Measurements from ENCODE around the gene IFRD1.
"Not testable (repeated sequence)": the region's sequence is repeated elsewhere in the genome, so short reads cannot be mapped to it uniquely, and the experiment has no call there.

The IFRD1 gene

DNA sequence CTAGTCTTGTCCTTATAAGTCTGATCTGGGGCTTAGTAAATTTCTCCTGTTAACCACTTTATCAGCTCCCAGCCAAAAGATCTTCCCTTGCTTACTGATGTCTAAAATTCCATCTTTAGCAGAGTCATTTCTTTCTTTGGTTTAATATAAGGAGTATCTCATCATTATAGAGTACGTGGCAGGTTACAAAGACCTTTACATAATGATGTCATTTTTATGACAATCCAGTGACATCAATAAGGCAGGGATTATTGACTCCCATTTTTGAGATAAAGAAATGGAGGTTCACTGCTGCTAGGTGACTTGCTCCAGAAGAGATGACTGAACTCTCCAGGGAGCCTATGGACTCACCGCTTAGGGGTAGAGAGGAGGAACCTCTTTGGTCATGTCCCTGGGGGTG, 8.1 kb upstream of the IFRD1 start:
- DNase-seq: no peak

DNA sequence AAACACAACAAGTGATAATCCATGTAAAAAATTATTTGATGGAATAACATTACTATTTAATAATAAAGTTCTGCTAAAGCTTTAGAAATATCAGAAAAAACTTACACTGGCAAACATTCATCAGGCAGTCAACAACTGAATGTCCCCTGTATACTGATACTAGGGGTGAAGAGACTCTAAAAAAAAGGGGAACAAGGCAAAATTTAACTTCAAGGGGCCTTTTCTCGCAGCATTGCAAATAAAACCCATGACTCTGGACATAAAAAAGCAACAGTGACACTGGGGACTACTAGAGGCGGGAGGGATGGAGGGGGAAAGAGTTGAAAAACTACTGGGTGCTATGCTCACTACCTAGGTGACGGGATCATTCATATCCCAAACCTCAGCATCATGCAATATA, 5.8 kb upstream of the IFRD1 start:
- no peak for DNase-seq

DNA sequence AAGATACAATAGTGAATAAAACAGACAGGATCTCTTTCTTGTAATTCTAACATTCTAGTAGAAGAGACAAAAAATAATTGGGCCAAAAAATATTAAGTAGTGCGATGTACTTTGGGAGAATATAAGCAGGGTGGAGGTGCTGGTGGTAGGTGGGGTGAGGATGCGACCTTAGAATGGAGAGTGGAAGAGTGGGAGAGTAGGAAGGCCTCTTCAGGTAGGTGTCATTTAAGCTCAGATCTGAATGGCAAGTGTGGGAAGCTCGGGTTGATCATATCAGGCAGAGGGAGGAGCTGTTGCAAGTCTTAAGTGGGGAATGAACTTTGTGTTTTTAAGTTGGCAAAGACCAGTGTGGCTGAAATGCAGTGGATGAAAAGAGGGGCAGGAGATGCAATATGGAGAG, 3.8 kb upstream of the IFRD1 start:
- DNase-seq: peak in 5 of 56 donors; percentile 1 to 27 (median 10)

DNA sequence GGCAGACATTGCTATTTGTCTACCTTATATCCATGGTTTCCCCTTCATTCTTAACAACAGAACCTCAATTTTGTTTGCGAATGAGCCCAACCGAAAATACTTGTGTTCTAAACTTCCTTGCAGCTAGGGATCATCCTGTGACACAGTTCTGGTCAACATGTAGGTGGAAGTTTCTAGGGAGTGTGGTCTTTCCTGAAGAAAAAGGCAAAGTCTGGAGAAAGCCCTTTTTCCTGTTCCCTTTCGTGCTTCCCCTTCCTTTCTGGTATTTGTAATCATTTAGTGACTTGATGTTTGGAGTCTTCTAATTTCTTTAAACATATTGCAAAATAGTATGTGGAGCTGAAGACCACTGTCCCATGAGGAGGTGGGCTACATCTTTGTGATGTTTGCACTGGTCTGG, 2.9 kb upstream of the IFRD1 start:
- DNase-seq: no peak

DNA sequence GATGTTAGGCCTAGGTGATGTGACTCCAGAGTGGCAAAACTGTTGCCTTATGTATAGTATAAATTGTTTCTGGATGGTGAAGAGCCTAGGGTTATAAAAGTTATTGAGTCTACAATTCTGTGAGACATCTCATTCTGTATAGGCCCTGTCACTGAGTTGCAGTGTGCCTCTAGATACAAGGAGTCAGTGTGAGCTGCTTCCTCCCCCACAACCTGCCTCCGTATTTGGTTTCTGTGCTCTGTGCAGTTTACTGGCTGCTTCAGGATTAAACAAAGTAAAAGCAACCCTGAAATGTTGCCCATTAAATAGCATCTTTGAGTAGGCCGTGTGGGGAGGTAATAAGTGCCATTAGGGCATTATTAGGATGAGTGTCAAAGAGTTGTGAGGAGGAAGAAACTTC, 1.9 kb upstream of the IFRD1 start:
- DNase-seq: peak in 8 of 56 donors; percentile 4 to 20 (median 6)

DNA sequence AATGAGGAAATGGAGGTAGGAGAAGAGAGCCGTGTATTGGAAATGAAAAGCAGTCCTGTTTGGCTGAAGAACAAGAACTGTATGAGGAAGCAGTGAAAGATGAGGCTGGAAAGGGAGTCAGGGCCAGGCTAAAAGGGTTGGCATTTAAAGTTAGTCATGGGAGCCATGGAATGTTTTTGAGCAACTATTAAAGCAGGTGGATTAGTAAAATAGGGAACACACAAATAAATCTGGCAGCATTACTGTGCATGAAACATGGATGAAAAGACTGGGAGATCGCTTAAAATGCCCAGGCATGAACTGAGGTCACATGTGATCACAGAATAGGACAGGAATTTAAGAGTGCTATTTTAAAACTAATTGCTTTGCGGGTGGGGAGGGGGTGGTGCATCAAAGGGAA, 1.4 kb upstream of the IFRD1 start:
- DNase-seq: no peak

DNA sequence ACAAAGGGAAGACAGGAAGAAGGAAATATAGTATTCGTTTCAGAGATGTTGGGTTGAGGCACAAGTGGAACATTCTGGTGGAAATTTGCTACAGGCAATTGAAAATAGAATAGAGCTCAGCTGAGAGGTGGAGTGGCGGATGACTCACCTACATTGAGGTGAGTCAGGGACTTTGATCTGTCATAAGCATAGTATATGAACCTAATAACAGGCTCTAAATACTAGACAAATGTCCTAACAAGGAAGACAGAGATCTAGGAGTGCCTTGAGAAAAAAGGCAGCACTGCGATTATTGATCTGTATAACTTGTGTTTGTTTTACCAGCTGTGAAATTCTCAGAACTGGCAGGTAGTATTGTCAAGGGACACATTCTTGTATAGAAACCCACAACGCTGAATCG, 907 bp upstream of the IFRD1 start:
- peak in 19 of 56 donors; percentile 11 to 69 (median 36) for DNase-seq

DNA sequence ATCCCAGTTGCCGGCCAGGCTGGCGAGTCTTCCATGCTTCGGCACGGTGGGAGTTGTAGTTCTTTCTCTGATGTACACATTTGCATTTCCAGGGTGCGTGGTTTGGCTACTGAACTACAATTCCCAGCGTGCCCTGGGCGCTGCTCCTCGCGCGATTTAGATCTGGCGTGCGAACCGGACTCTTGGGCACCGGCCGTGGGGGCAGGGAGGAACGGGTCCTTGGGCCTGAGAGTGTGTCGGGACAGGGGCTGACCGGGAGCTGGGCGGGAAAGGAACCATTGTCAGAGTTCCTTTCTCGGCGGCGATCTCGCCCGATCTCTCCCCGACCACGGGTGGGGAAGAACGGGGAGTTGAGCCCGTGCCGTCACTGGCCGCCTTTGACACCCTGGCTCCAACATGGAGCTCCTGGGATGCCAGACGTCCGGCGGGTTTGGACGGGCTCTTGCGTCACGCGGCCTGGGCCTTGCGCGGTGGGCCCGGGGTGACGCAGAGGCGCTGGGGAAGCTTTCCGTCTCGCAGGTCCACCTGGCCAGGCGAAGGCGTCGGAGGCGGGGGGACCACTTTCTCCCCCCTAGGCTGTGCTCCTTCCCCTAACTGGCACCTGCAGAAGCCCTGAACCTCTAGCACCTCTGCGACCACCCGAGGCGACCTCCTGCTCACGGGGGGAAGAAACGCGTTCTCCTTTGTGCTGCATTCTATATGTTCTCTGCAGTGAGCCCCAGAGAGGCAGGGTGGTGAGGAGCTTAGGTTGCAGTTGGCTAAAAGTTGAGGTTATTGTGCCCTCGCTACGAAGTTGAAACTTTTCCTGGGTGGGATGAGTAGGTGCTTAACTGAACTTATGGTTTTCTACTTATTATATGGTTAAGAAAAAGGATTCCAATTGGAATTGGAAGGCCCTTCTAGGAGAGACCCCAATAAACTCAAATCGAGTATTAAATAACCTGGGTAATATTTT, 824 bp downstream of the IFRD1 start:
- peak; percentile 43 to 97 (median 91) for DNase-seq

DNA sequence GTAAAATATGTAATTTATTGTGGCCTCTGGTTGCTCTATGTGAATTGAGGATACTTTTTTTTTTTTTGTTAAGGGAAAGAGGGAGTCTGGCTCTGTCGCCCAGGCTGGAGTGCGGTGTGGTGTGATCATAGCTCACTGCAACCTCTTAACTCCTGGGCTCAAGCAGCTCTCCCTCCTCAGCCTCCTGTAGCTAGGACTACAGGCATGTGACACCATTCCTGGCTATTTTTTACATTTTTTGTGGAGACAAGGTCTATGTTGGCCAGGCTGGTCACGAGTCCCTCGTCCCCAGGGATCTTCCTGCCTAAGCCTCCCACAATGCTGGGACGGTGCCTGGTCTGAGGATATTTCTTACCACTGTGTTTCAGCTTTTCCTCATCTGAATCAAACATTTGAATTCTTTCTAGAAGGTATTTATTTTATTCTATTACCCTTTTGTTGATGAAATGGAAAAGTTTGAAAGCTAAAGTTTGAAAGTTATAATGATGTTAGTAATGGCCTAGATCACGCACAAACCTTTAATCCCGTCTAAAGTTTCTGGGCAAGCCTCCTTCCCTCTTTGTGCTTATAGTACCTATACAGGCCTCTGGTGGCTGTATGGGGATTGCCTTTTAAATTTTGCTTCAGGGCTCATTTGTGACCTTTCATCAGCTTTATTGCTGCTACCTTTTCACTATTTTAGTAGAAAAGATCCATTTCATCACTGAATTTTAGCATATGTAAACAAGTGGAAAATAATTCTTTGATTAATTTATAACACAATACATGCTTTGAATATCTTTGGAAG, 2.0 kb downstream of the IFRD1 start:
- DNase-seq: peak in 10 of 56 donors; percentile 3 to 31 (median 10)

DNA sequence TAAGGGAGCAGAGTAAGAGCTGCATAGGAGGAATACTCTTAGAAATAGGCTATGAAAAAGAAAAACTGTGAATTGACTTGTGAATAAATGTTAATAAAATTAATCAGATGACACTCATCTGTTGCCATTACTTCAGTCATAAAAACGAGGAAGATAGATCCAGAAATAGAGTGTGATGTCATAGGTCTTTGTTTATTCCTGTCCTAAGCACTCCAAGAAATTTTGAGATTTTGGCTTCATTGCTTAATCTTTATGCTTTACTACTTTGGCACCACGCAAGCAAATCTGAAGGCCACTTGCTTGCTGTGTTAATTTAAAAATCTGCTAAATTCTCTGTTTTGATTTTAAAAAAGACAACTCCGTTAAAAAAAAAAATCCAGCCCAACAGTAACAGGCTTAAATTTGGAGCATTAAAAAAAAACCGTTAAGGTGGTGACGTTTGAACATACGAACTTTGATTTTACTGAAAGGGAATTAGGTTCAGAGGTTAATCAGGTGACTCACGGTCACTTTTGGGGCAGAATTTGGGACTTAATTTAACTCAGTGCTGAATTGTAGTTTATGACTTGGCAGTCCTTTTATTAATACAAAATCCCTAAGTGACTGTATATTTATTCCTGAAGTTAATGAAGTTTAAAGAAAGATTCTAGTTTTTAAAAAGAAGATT, 3.4 kb downstream of the IFRD1 start:
- DNase-seq: no peak

DNA sequence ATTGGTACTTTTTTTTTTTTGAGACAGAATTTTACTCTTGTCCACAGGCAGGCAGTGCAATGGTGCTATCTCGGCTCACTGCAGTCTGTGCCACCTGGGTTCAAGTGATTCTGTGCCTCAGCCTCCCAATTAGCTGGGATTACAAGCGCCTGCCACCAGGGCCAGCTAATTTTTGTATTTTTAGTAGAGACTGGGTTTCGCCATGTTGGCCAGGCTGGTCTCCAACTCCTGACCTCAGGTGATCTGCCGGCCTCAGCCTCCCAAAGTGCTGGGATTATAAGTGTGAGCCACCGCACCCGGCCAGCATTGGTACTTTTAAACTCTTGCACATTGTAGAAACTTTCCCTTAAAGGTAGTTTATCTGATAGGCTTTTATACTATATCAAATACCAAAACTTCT, 3.9 kb downstream of the IFRD1 start:
- not testable (repeated sequence) for DNase-seq

DNA sequence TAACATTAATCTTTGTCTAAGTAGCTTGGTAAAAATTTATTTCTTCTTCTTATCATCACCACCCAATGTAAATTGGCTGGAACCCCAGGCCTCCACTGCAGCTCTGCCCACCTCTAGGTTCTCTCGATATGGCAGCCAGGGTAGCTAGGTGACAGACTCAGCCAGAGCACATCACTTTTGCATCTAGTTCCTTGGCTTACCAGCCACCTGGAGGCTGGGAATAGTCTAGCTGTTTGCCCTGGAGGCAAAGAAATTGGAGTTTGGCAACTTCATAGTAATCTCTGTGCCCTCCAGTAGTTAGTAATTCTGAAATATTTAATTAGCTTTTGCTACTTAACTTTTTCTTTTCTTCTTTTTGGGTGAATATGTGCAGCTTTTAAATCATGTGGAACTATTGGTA, 9.4 kb downstream of the IFRD1 start:
- no peak for DNase-seq

DNA sequence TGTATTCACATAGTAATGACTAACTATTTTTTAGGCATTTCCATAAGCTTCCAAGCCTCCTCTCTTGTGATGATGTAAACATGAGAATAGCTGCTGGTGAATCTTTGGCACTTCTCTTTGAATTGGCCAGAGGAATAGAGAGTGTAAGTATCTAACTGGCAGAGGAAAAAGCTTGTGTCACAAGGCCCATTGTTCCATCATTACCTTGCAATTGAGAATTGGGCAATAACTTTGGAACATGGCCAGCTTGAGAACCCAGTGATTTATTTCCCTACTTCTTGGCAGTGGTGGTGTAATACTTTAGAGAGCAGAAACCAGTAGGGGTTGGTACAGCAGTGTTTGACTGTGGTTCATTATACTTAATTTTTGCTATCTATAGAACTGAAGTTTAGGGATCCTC, 12.0 kb downstream of the IFRD1 start:
- peak in 3 of 56 donors; percentile 0 to 22 (median 15) for DNase-seq

DNA sequence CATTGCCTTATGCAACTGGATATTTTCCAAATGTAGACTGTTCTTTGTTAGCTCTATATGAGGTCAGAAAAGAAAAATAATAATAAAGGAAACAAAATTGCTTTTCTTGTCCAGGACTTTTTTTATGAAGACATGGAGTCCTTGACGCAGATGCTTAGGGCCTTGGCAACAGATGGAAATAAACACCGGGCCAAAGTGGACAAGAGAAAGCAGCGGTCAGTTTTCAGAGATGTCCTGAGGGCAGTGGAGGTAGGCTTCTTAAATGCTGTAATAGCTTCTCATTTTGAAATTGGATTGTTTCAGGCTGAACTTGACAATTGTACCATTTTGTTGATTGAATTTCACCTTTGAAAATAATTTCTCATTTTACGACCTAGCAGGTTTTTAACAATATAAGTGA, 17.6 kb downstream of the IFRD1 start:
- no peak for DNase-seq

DNA sequence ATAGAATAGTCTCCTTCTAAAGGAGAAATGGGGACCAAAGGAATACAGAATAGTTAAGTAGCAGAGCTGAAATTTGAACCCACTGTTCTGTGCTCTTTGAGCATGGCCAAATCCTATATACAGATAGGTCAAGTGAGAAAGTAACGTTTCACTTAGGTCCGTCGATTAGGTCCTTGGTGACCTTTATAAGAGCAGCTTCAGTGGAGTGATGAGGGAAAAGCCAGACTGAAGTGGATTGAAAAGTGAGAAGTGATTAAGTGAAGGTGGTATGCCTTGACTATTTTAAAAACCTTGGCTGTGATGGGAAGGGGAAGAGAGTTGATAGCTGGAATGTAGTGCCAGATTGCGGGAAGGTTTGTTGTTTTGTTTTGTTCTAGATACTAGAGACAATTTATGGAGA, 19.9 kb downstream of the IFRD1 start:
- no peak for DNase-seq

DNA sequence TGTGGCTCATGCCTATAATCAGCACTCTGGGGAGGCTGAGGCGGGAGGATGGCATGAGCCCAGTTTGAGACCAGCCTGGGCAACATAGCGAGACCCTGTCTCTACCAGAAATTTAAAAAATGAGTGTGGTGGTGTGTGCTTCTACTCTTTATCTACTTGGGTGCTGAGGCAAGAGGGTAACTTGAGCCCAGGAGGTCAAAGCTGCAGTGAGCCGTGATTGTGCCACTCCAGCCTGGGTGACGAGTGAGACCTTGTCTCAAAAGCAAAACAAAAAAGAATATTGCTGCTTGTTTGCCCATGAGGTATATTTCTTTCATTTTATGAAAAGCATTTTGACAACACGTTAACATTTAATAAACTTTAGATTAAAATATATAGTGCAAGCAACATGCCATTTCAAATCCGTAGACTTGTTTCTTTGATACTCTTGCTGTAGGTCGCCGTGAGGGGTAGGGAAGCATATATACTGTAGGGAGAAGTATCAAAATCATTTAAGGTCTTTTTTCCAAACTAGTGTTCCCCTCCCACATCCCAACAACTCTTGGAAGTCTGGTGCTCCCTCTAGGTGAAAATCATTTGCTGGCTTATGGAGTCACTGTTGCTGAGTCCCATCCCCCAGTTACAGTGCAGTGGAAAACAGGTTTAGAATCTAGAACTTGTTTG, 26.3 kb downstream of the IFRD1 start:
- DNase-seq: no peak

DNA sequence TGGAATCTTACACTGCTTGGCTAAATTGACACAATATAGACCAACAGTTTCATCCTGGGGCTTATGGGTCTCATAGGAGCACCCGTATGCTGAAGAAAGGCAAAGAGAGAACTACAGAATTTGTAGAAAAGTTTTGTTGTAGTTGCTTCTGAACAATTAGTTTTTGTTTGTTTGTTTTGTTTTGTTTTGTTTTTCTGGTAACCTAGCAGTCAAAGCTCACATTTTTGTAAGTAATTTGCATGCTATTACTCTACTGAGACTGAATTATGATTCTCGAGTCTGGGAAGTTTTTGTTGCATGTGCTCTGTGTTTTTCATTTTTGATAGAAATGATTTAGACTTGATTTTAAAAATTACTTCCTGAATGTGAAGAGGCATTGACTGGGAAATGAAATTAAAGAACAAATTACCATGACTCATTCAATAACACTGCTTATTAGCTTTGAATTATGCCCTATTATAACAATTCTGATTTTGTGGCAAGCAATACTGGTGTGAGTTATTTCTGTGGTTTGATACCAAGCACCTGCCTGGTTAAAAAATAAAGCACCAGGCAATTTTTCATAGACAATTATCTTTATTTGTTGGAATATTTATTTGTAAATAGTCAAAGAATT, 31.0 kb downstream of the IFRD1 start:
- no peak for DNase-seq

DNA sequence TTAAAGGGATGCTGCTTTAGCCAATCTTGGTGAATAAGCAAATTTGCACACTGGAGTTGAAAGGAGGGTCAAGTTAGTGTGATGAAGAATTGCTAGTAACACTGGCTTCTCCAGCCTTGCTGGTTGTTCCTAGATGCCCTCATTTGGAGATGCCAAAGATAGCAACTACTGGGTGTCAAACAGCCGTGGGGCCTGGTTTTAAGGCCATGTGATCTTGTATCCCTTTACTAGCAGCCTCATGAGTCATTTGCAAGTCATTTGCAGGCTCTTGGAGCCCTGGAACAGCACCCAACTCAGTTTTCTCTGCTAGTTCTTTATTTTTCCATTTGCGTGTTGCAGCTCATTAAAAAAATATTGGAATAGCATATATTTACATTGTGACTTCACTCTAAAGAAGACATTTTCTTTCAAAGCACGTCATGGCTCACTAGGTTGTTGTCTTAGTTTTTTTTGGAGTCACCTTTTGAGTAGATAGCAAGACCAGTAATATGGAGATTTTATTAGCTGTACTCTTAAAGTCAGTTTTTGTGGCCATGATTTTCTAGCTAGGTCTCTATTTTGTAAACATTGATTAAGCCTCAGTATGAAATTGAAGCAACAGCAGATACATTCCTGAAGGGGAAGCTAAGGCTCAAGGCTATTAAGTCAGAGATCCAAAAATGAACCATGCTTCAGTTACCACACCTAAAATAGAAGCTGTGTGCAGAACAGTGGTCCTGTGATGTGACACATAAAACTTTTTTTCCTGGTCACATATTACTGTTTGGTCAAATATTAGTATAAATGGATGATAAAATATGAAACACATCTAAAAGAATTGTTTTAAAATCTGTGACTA, 31.8 kb downstream of the IFRD1 start:
- DNase-seq: peak in 10 of 56 donors; percentile 1 to 52 (median 10)

DNA sequence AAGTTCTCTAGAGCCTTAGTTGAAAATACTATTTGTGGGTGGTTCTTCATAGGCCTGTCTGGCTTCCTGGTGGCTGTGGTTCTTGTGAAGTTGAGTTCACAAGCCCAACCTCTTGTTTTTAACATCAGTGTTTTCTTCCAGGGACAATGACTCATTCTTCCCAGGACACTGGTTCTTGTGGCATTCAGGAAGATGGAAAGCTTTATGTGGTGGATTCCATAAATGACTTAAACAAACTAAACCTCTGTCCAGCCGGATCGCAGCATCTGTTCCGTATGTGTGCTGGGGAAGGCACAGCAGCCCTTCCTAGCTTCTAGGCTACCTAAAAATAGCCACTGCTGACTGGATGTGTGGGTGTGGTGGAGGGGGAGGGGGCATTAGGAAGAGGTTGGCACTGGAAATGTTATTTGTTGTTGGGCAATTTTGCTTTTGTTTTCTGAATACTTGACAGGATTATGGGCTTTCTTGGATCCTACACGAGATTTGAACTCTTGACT, 34.5 kb downstream of the IFRD1 start:
- DNase-seq: no peak

DNA sequence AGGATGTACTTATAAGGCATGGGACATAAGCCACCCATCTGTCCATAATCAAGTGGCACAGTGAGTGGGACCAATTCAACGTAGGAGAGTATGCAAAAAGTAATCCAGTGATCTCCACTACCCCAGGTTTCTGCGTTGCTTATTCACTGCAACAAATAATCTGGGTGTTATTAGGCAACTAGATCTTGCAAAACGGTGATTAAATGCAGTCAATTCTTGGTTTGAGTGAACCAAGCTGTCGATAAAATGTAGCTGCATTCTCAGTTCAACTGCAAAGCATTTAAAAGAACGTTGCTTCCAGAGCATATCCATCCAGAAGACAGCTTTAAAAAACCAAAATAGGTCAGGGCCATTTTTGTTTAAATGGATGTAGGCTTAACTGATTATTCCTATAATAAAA, 35.5 kb downstream of the IFRD1 start:
- no peak for DNase-seq
